ENCODE results near the gene SLC25A52.
"Not testable (repeated sequence)": the region's sequence is repeated elsewhere in the genome, so short reads cannot be mapped to it uniquely, and the experiment has no call there.

SLC25A52 gene

GRCh38 chr18:31760695-31761094 is at the start of gene SLC25A52:
Gene SLC25A52 (minus strand): TSS chr18:31760880. CDS start chr18:31760661, 219 bp downstream.
- DNase-seq (ENCODE audit: low read depth in 2 of 2) = no peak

DNA sequence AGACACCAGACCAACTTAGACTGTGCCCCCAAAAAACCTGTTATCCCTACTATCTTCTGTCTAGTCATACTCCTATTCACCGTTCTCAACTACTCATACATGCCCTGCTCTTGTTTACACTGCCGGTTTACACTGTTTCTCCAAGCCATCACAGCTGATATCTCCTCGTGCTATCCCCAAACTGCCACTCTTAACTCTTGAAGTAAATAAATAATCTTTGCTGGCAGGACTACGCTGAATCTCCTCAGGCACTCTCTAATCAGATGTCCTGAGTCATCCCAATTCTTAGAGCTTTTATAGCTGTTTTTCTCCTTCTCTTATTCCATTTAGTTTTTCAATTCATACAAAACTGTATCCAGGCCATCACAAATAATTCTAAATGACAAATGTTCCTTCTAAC is 48.4 kb upstream of the SLC25A52 start:
- not testable (repeated sequence) for DNase-seq (ENCODE audit: low read depth in 2 of 2)

GRCh38 chr18:31801078-31801477 is 40.4 kb upstream of the SLC25A52 start:
- DNase-seq (ENCODE audit: low read depth in 2 of 2) = no peak

GRCh38 chr18:31799257-31799656 is 38.6 kb upstream of the SLC25A52 start:
- DNase-seq (ENCODE audit: low read depth in 2 of 2) = not testable (repeated sequence)

GRCh38 chr18:31798399-31798798 is 37.7 kb upstream of the SLC25A52 start:
- no peak for DNase-seq (ENCODE audit: low read depth in 2 of 2)

GRCh38 chr18:31795747-31796146 is 35.1 kb upstream of the SLC25A52 start:
- no peak for DNase-seq (ENCODE audit: low read depth in 2 of 2)

- no peak for DNase-seq (ENCODE audit: low read depth in 2 of 2)
Measured at GRCh38 chr18:31793531-31793930, 32.9 kb upstream of the SLC25A52 start.

GRCh38 chr18:31792580-31792911 is 31.9 kb upstream of the SLC25A52 start:
- no peak for DNase-seq (ENCODE audit: low read depth in 2 of 2)

GRCh38 chr18:31791817-31792579 is 31.3 kb upstream of the SLC25A52 start:
- no peak for DNase-seq (ENCODE audit: low read depth in 2 of 2)

DNA sequence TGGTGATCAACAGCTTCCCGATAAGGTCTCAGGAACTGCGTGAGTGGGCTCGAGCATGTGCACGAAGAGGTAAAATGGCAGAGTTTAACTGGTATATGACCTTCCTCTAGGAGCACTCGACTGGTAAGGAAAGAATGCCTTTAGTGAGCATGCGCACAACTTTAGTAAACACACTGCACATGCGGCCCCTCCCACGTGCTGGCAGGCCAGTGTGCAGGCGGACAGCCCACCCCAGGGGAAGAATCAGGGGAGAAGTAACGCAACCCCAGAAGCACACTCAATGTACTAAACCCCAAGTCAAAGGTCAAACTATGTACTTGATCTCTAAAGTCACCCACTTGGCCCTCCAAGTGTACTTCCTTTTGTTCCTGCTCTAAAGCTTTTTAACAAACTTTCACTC is 28.7 kb upstream of the SLC25A52 start:
- no peak for DNase-seq (ENCODE audit: low read depth in 2 of 2)

- DNase-seq (ENCODE audit: low read depth in 2 of 2) = no peak
Measured at GRCh38 chr18:31783059-31783458, 22.4 kb upstream of the SLC25A52 start.

DNA sequence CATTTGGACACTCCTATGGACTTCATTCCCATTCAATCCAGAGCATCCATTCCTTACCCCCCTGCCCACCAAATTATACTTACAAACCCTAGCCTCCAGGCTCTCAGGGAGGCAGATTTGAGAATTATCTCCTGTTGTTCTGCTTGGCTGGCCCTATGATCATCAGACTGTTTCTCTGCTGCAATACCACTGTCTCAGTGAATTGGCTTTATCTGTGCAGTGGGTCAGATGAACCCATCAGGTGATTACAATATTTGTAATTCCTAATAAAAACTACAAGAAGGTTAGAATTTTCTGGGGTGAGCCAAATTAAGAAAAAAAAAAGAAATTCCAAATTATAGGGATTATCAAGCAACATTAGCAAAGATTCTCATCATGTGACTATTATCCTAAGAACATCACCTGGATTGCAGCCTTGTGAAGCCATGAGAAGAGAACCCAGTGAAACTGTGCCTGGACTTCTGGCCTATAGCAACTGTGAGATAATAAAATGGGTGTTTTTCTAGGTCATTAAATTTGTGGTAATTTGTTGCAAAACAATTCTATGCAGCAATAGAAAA is 17.8 kb upstream of the SLC25A52 start:
- DNase-seq (ENCODE audit: low read depth in 2 of 2) = no peak

DNA sequence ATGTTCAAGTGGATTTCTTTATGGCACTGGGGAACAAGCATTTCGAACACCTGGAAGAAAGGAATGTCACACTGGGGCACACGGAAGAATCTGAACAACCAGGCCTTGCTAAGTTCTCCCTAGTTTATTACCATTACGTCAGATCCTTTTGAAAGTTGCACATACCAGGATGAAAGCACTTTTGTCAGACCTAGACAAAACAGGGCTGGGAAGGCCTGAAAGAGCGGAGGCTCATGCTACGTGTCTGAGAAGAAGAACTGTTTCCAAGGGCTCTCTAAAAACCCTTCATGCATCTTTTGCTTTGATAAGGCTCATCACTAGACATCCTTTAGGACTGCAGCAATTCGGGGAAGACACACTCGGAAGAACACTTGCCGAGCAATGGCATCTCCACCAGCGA is 15.4 kb upstream of the SLC25A52 start:
- DNase-seq (ENCODE audit: low read depth in 2 of 2) = no peak

DNA sequence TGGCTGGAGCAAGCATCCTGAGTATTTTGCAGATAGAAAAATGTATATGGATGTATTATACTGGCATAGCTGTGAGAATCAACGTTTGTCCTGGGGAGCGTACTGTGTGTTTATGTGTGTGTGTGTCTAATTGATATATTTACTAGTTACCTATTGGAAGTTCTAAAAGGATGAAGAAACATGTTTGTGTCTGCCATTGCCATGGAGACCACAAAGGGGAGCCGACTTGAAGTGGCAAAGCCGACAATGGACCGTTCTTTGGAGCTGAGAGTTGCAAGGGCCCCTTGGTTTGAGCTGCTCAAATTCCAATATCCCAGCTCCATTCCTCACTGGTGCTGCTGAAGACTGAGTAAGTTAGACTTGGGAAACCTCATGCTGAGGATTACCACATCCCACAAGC is 14.3 kb upstream of the SLC25A52 start:
- DNase-seq (ENCODE audit: low read depth in 2 of 2) = no peak

GRCh38 chr18:31774477-31774785 is 13.8 kb upstream of the SLC25A52 start:
- no peak for DNase-seq (ENCODE audit: low read depth in 2 of 2)

- no peak for DNase-seq (ENCODE audit: low read depth in 2 of 2)
Measured at GRCh38 chr18:31773774-31774476, 13.2 kb upstream of the SLC25A52 start.

DNA sequence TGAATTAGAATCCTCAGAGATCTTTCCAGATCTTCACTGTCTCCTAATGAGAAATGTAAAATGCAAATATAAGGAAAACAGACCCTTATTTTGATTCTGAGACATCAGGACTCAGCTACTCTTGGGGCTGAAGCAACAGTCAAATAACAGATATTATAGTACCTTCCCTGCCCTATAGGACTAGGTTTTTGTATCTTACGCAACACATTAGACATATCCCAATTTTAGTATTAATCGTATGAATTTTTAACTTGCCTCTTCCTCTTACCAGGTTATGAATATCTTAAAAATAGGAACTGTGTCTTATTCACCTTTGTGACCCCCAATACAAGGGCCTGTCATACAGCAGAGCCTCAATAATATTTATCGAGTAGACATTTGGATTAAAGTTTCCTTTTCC is 12.0 kb upstream of the SLC25A52 start:
- DNase-seq (ENCODE audit: low read depth in 2 of 2) = no peak

DNA sequence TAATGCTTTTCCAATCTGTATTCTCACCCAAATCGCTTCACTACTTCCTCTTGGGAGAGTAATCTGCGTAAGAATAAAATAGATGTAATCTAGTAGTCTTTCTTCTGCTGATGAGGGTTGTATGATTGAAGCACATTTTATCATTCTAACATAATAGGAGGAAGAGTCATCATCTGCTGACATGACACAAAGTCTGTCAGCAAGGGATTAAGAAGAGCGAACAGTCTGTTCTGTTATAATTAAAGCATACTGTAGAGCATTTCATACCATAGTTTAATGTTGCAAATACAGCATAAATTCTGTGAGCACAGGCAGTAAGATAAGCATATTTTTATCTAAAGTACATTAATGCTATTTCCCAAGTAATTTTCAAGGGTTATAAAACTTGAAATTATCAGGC is 10.4 kb downstream of the SLC25A52 start:
- DNase-seq (ENCODE audit: low read depth in 2 of 2) = no peak

DNA sequence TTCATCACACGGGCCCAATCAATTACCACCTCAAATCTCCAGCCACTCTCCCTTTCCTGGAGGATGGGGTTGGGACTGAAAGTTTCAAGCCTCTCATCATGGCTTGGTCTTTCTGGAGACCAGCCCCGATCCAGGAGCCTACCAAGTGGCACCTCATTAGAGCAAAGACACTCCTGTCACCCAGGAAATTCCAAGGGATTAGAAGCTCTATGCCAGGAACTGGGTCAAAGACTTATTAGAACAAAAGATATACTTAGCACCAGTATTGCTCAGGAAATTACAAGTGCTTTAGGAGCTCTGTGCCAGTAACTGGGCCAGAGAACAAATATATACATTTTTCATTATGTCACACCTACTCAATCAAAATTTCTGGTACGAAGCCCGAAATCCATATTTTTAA is 14.3 kb downstream of the SLC25A52 start:
- no peak for DNase-seq (ENCODE audit: low read depth in 2 of 2)

DNA sequence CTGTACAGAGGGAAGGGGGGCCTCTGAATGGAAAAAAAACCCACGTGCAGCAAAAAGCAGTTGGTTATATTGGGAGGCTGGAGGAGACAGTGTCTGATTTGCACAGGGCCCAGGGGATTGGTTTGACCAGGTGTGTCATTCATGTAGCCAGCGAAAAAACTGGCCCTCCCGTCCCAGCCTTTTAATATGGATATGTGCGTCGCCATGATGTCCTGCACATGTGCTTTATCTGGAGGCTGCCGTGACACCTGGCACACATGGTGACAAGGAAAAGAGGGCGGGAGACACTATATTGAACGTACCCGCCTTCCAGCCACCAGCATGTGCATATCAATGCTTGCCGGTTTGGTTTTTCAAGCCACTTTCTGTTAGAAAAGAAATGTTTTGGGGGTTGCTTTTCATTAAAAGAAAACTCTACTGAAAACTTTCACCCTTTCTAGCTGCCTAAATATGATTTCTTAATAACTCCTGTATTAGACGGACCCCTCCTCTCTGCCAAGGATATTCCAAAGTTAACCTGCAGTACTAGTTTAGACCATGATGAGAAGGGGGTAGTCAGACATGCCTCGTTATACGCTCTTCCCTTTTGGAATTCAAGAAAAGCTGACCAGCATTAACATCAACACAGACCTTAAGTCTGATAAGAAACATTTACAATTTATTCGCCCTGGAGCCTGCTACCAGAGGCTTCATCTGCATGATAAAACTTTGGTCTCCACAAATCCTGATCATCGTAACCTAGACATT is 16.2 kb downstream of the SLC25A52 start:
- no peak for DNase-seq (ENCODE audit: low read depth in 2 of 2)

GRCh38 chr18:31743600-31743999 is 17.1 kb downstream of the SLC25A52 start:
- not testable (repeated sequence) for DNase-seq (ENCODE audit: low read depth in 2 of 2)

DNA sequence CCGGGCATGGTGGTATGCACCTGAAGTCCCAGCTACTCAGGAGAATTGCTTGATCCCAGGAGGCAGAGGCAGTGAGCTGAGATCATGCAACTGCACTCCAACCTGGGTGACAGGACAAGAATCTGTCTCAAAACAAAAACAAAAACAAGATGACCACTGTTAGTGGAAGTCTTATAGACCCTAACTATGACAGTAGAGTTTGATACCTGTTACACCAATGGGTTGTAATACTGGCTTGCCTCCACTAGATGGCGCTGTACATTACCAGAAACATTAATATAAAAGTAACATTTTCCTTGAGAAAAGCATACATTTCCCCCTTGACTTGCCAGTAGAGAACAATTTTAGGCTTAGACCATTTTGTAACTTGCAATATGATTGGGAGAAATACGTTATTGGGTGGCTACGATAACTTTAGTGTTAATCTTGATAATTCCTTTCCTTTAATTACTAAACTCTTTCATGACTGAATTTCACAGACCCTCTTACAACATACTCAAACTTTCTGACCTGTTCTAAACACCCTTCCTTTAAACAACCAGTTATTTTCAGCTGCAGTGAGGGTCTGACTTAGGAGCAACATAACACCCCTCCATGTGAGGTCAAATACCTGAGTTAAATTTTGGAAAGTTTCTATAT is 19.5 kb downstream of the SLC25A52 start:
- DNase-seq (ENCODE audit: low read depth in 2 of 2) = peak in 1 of 2 donors; percentile 13

All from stimulated activated CD8-positive, alpha-beta memory T cell treated with anti-CD3 and anti-CD28 coated beads, Interleukin-15, amount 100 ng/mL, for 48 hours (primary cell).